ENCODE data around the gene CYTH1.

Gene CYTH1

DNA sequence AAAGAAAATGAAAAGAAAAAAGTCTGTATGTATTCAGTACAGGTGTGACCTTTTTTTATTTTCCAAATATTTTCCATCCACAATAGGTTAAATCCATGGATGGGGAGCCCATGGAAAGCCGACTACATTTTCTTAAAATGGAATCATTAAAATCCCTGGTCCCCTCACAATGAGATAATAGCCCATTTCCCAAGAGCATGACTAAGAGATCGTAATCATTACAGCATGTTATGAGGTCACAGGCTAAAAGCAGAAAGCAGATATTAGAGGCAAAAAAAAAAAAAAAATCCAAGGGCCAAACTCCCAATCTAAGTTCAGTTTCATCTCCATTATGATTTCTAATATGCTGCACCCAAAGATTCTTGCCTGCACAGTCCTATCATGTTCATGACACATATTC, 44.7 kb downstream of the CYTH1 start:
- Histone ChIP-seq H3K36me3 (ENCODE audit: insufficient read depth, insufficient read length, low read length) (no peaks in the 10 kb centered on the region), H3K9me3 (ENCODE audit: insufficient read depth, low read length) (no peaks in the 10 kb centered on the region), H3K4me3 (ENCODE audit: insufficient read length, low read depth) (no peak overlapping the region), H3K27me3 (ENCODE audit: insufficient read depth, insufficient read length) (no peaks in the 10 kb centered on the region), H3K9ac (ENCODE audit: insufficient read length, low read depth) (no peak overlapping the region), H3K4me1 (ENCODE audit: insufficient read depth, insufficient read length) (peaks cover 5% of the 10 kb centered on the region)
- TF ChIP-seq ZNF274 (IDR thresholded peaks at IDR 0.05; ENCODE audit: low read depth, low read length) = no peak
- no peak for DNase-seq (ENCODE audit: low read depth, low spot score)

DNA sequence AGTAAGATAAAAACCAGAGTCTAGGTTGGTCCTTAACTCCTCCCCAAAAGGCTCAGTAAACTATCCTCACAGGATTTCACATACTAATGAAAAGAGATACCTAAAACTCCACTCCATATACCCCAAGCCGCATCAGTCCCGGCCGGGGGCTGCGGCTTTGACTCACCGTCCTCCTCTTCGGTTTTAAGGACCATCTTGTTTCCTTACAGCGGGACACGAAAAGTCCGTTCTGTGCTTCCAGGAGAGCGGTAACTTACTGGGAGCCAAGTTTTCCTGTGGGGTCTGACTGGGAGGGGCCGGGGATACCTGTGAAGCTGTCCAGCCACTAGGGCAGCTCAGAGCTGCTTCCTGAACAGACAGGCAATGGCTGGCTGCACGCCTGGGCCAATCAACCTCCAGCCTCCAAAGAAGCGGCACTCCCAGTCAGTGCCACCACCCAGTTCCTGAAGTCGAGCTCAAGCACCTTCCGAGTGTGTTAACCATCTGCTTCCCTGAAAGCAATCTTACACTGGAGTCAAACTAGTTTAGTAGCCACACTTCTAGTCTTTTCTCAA, 45.5 kb downstream of the CYTH1 start:
- TF ChIP-seq ZNF274 (IDR thresholded peaks at IDR 0.05; ENCODE audit: low read depth, low read length) (no peak), YY1 (IDR thresholded peaks at IDR 0.05; ENCODE audit: insufficient read depth, insufficient read length) (no peak), SUZ12 (IDR thresholded peaks at IDR 0.05; ENCODE audit: extremely low read depth, insufficient read depth, insufficient read length) (no peak)
- Histone ChIP-seq H3K27me3 (ENCODE audit: insufficient read depth, insufficient read length) (no peaks in the 10 kb centered on the region), H3K36me3 (ENCODE audit: insufficient read depth, insufficient read length, low read length) (no peaks in the 10 kb centered on the region), H3K9ac (ENCODE audit: insufficient read length, low read depth) (no peak overlapping the region), H3K4me3 (ENCODE audit: insufficient read length, low read depth) (no peak overlapping the region), H3K9me3 (ENCODE audit: insufficient read depth, low read length) (no peaks in the 10 kb centered on the region), H3K4me1 (ENCODE audit: insufficient read depth, insufficient read length) (peaks cover 3% of the 10 kb centered on the region)
- DNase-seq (ENCODE audit: low read depth, low spot score) = no peak

DNA sequence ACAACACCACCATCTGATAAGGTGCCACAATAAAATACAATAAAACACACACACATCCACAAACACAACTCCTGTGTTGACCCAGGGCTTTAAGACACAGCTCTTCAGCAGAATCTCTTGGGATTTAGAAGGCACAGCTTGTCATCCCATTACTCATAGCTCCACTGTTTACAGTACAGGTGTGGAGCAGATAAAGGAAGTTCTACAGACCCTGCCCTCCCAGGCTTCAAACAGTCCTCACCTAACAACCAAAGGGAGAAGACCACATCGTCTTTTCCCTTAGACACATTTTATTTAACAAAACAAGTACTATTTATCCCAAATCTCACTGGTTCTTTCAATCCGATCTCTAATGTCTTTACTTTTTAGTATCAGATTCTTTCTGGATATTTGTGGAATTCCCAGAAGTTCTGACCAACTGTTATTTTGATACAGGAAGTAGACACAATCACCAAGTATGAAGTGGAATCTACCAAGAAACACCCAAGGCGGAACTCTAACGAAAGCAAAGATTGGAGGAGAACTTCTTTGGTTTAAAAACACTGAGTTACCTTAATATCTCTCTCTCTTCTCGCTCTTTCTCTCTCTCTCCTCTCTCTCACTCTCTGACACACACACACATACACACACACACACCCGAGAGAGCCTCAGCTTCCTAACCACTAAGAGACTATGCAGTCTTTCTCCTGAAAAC, 46.1 kb downstream of the CYTH1 start:
- Histone ChIP-seq H3K4me3 (ENCODE audit: insufficient read length, low read depth) (no peak overlapping the region), H3K27me3 (ENCODE audit: insufficient read depth, insufficient read length) (no peaks in the 10 kb centered on the region), H3K36me3 (ENCODE audit: insufficient read depth, insufficient read length, low read length) (no peaks in the 10 kb centered on the region), H3K4me1 (ENCODE audit: insufficient read depth, insufficient read length) (peaks cover 3% of the 10 kb centered on the region), H3K9me3 (ENCODE audit: insufficient read depth, low read length) (no peaks in the 10 kb centered on the region), H3K9ac (ENCODE audit: insufficient read length, low read depth) (no peak overlapping the region)
- TF ChIP-seq SUZ12 (IDR thresholded peaks at IDR 0.05; ENCODE audit: extremely low read depth, insufficient read depth, insufficient read length) = no peak
- no peak for TF ChIP-seq YY1 (IDR thresholded peaks at IDR 0.05; ENCODE audit: insufficient read depth, insufficient read length)
- no peak for TF ChIP-seq ZNF274 (IDR thresholded peaks at IDR 0.05; ENCODE audit: low read depth, low read length)
- no peak for DNase-seq (ENCODE audit: low read depth, low spot score)

DNA sequence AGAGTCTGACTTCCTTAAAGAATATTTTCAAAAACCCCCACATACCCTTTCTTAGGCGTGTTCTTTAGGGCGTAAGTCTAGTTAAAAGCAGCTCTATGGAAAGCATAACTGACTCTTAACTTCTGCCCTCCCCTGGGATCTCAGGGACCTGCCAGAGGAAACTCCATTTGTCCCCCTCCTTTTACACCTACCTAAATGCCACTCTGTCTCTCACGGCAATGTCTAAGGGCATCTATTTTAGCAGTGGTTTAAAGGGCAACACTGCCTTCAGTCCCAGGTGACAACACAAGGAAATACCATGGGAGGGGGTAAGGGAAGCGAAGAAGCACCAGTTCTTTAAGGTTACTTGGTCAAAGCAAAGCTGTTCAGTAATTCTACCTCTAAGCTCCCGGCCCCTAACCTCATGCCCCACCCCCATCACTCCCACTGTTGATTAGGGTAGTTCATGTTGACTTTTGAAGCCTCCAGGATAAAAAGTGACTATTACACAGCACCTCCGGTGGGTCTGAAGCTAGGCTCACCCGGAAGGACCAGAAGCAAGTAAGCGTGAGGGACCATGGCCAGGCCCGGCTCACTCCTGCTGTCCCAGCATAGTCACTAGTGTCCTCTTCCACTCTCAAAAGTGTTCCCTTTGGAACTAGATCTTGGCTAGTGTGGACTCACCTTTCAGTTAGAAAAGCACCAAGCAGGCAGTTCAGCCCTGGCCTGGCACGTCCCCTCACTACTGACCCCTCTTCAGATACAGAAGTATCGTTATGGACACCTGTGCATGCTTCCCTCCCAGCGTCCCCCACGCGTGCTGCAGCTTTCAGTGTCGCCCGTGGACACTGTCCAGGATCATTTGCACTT, 47.1 kb downstream of the CYTH1 start:
- Histone ChIP-seq H3K9ac (ENCODE audit: insufficient read length, low read depth) (no peak overlapping the region), H3K4me3 (ENCODE audit: insufficient read length, low read depth) (no peak overlapping the region), H3K27me3 (ENCODE audit: insufficient read depth, insufficient read length) (no peaks in the 10 kb centered on the region), H3K36me3 (ENCODE audit: insufficient read depth, insufficient read length, low read length) (no peaks in the 10 kb centered on the region), H3K4me1 (ENCODE audit: insufficient read depth, insufficient read length) (peaks cover 3% of the 10 kb centered on the region), H3K9me3 (ENCODE audit: insufficient read depth, low read length) (no peaks in the 10 kb centered on the region)
- no peak for TF ChIP-seq SUZ12 (IDR thresholded peaks at IDR 0.05; ENCODE audit: extremely low read depth, insufficient read depth, insufficient read length)
- TF ChIP-seq YY1 (IDR thresholded peaks at IDR 0.05; ENCODE audit: insufficient read depth, insufficient read length) = no peak
- no peak for TF ChIP-seq ZNF274 (IDR thresholded peaks at IDR 0.05; ENCODE audit: low read depth, low read length)
- no peak for DNase-seq (ENCODE audit: low read depth, low spot score)

DNA sequence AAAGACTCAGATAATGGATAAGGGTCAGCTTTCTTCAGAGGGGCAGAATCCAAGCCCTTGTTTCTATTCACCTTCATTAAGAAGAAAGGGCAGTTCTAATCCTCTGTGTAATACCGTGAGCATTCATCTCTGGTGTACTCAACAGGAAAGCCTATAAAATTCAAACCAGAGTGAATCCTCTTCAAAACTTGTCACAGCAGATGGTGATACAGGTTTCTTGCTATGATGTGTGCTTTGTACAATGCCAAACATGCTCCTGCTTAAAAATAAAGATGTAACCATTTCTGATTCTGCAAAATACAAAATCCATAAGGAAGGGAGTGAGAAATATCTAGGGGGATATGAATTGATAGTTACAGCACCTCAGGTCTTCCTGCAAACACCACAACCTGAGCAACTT, 49.7 kb downstream of the CYTH1 start:
- peaks cover 5% of the 10 kb centered on the region for H3K4me1 ChIP-seq (ENCODE audit: insufficient read depth, insufficient read length)
- no peaks in the 10 kb centered on the region for H3K36me3 ChIP-seq (ENCODE audit: insufficient read depth, insufficient read length, low read length)
- H3K9me3 ChIP-seq (ENCODE audit: insufficient read depth, low read length) = no peaks in the 10 kb centered on the region
- no peaks in the 10 kb centered on the region for H3K27me3 ChIP-seq (ENCODE audit: insufficient read depth, insufficient read length)
- H3K4me3 ChIP-seq (ENCODE audit: insufficient read length, low read depth) = no peak overlapping the region
- TF ChIP-seq ZNF274 (IDR thresholded peaks at IDR 0.05; ENCODE audit: low read depth, low read length) = no peak
- no peak for TF ChIP-seq YY1 (IDR thresholded peaks at IDR 0.05; ENCODE audit: insufficient read depth, insufficient read length)
- TF ChIP-seq SUZ12 (IDR thresholded peaks at IDR 0.05; ENCODE audit: extremely low read depth, insufficient read depth, insufficient read length) = no peak
- H3K9ac ChIP-seq (ENCODE audit: insufficient read length, low read depth) = no peak overlapping the region
- DNase-seq (ENCODE audit: low read depth, low spot score) = no peak

DNA sequence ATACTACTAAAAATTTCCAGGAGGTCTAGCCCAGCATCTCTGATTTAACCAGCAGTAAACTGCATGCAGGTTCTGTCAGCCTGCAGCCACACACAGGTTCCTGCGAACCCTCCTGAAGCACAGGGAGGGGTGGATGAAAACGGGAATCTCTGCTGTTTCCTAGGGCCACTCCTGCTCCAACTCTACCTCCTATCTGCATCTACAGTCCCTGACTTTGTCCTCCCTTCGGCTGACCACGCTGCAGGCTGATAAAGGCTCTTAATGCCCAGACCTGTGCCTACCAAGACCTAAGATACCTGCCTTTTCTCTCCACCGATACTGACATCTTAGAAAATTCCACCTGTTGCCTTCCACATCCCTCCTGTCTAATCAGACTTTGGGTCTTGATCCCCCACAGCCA, 50.2 kb downstream of the CYTH1 start:
- TF ChIP-seq YY1 (IDR thresholded peaks at IDR 0.05; ENCODE audit: insufficient read depth, insufficient read length) = no peak
- no peak for TF ChIP-seq SUZ12 (IDR thresholded peaks at IDR 0.05; ENCODE audit: extremely low read depth, insufficient read depth, insufficient read length)
- TF ChIP-seq ZNF274 (IDR thresholded peaks at IDR 0.05; ENCODE audit: low read depth, low read length) = no peak
- Histone ChIP-seq H3K36me3 (ENCODE audit: insufficient read depth, insufficient read length, low read length) (no peaks in the 10 kb centered on the region), H3K9ac (ENCODE audit: insufficient read length, low read depth) (no peak overlapping the region), H3K4me1 (ENCODE audit: insufficient read depth, insufficient read length) (peaks cover 5% of the 10 kb centered on the region), H3K27me3 (ENCODE audit: insufficient read depth, insufficient read length) (no peaks in the 10 kb centered on the region), H3K4me3 (ENCODE audit: insufficient read length, low read depth) (no peak overlapping the region), H3K9me3 (ENCODE audit: insufficient read depth, low read length) (no peaks in the 10 kb centered on the region)
- no peak for DNase-seq (ENCODE audit: low read depth, low spot score)

DNA sequence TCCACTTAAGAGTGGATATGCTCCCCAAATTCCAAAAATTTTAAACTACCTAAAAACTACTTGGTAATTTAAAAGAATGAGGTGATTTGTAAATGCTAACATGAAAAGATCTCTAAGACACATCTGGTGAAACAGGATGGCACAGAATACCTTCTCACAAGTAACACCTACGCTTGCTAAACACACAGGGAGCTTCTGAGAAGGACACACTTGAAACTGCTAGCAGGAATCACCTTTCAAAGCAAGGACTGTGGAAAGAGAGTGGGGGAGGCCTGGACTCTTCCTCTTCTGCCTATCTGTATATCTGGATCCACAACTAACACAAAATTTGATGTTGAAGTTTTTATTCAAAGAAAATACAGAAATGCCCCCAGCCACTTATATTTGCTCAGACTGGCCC, 52.4 kb downstream of the CYTH1 start:
- H3K9ac ChIP-seq (ENCODE audit: insufficient read length, low read depth) = no peak overlapping the region
- no peaks in the 10 kb centered on the region for H3K9me3 ChIP-seq (ENCODE audit: insufficient read depth, low read length)
- H3K4me3 ChIP-seq (ENCODE audit: insufficient read length, low read depth) = no peak overlapping the region
- H3K36me3 ChIP-seq (ENCODE audit: insufficient read depth, insufficient read length, low read length) = no peaks in the 10 kb centered on the region
- no peak for DNase-seq (ENCODE audit: low read depth, low spot score)
- no peak for TF ChIP-seq SUZ12 (IDR thresholded peaks at IDR 0.05; ENCODE audit: extremely low read depth, insufficient read depth, insufficient read length)
- TF ChIP-seq YY1 (IDR thresholded peaks at IDR 0.05; ENCODE audit: insufficient read depth, insufficient read length) = no peak
- no peak for TF ChIP-seq ZNF274 (IDR thresholded peaks at IDR 0.05; ENCODE audit: low read depth, low read length)
- H3K4me1 ChIP-seq (ENCODE audit: insufficient read depth, insufficient read length) = peaks cover 7% of the 10 kb centered on the region
- H3K27me3 ChIP-seq (ENCODE audit: insufficient read depth, insufficient read length) = no peaks in the 10 kb centered on the region
